MCF 10A (cell line): ENCODE results near the gene ATP2A1. TPM values are rescaled to one million over a fixed set of nuclear protein-coding genes. Genes with fewer than 3 reads are reported as not detected.

ENCODE experiments used
- BruUV-seq: library from RNA; stranded (reverse); fragments of 400-500 nt; replicated peaks from 2 replicates; lab custom pipeline; 2021; lab: Mats Ljungman, UMichigan
- CTCF ChIA-PET: fragments of 300-600 bp; sonication (Branson Sonifier 250); formaldehyde crosslinking; extraction: SDS; loops from one replicate; lab custom pipeline; 2021; ENCODE audit warnings: antibody characterized with exemption, inconsistent platforms; lab: Yijun Ruan, JAX
- POLR2A ChIA-PET: fragments of 300-600, 350-650 bp; sonication (Branson Sonifier 250); formaldehyde crosslinking; extraction: SDS; loops from one replicate; lab custom pipeline; 2020; ENCODE audit warnings: antibody characterized with exemption, inconsistent platforms; lab: Yijun Ruan, JAX
- DNase-seq: peaks from one replicate; pipeline ENCODE4 v3.0.0-alpha.2; 2018; ENCODE audit not compliant: unreplicated experiment
- H3K27ac Mint-ChIP-seq: one replicate; pipeline ENCODE4 v1.8.0; 2022; ENCODE audit warnings: mild to moderate bottlenecking, low read depth, mixed read lengths; ENCODE audit not compliant: unreplicated experiment
- H3K27me3 Mint-ChIP-seq: one replicate; pipeline ENCODE4 v1.8.0; 2022; ENCODE audit warnings: mixed read lengths; ENCODE audit not compliant: insufficient read depth, unreplicated experiment
- H3K36me3 Mint-ChIP-seq: one replicate; pipeline ENCODE4 v1.8.0; 2022; ENCODE audit warnings: mild to moderate bottlenecking, moderate library complexity, mixed read lengths; ENCODE audit not compliant: insufficient read depth, unreplicated experiment
- H3K4me1 Mint-ChIP-seq: one replicate; pipeline ENCODE4 v1.8.0; 2022; ENCODE audit warnings: mixed read lengths; ENCODE audit not compliant: insufficient read depth, unreplicated experiment
- H3K4me3 Mint-ChIP-seq: one replicate; pipeline ENCODE4 v1.8.0; 2022; ENCODE audit warnings: mild to moderate bottlenecking, moderate library complexity, mixed read lengths; ENCODE audit not compliant: unreplicated experiment
- H3K9me3 Mint-ChIP-seq: one replicate; pipeline ENCODE4 v1.8.0; 2022; ENCODE audit warnings: mixed read lengths; ENCODE audit not compliant: unreplicated experiment
- CTCF ChIP-seq: fragments of 200-600 bp; IDR thresholded peaks from one replicate; pipeline ENCODE4 v1.8.0; 2022; ENCODE audit warnings: antibody characterized with exemption, mild to moderate bottlenecking; ENCODE audit not compliant: unreplicated experiment
- intact Hi-C: fragments of 100-400 bp; cut with micrococcal nuclease; formaldehyde crosslinking; loops from 2 replicates; pipeline ENCODE4 v1.14.1; 2022
- microRNA-seq: library from miRNA; unstranded; fragments of <30 nt; microRNA quantifications from one replicate; pipeline ENCODE4 v1.2.0, GENCODE V29; 2022
- total RNA-seq: library from RNA; stranded (reverse); gene quantifications from 2 replicates; pipeline ENCODE4 v1.2.3, GENCODE V29; 2022

ATP2A1 gene
- total RNA-seq, 1 experiment from 2014 or later = 0.23 TPM

DNA sequence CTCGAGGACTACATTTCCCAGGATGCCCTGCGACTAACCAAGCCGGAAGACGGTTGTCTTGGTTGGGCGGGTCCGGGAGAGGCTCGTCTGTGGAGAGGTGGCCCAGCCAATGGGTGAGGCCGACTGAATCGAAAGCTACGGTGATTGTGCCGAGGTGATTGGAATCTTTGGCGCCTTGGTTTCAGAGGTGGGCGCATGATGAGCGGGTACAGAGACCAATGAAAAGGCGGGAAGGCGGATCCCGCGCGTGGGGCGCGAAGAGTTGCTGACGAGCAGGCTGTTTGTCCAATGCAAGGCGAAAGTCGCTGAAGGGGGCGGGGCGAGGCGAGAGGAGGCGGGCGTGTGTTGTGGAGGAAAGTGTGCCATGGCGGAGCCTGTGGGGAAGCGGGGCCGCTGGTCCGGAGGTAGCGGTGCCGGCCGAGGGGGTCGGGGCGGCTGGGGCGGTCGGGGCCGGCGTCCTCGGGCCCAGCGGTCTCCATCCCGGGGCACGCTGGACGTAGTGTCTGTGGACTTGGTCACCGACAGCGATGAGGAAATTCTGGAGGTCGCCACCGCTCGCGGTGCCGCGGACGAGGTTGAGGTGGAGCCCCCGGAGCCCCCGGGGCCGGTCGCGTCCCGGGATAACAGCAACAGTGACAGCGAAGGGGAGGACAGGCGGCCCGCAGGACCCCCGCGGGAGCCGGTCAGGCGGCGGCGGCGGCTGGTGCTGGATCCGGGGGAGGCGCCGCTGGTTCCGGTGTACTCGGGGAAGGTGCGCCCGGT lies 72.5 kb downstream of the ATP2A1 start, which contains the start of gene NFATC2IP:
NFATC2IP (plus strand) TSS at position 290 of the 762 bp plus-strand sequence; CDS start at position 365, 75 bp downstream.
- ChIA-PET CTCF (interaction anchor here (0.6 to 1.0 kb wide), 4 partner anchors 30 to 869 kb away, joined by 3 to 6 read pairs (median 3); partner anchors contain the start of genes ATXN2L and MVP), POLR2A (interaction anchor here (0.6 to 3.9 kb wide), 11 partner anchors 18 to 1456 kb away, joined by 3 to 30 read pairs (median 6); partner anchors contain the start of genes ATXN2L, RABEP2, SH2B1 and SPNS1)
- peak; percentile 99 for DNase-seq
- no TSS peak for BruUV-seq
- H3K27ac Mint-ChIP-seq = peak within 1 kb of the TSS; percentile 92
- peak within 1 kb of the TSS; percentile 99 for H3K4me3 Mint-ChIP-seq
- intact Hi-C loops = loop anchor here (2.0 kb wide), 1 partner anchor 24 kb away; the partner anchor contains the start of gene SPNS1
- H3K4me1 Mint-ChIP-seq = peaks cover 19% of the 10 kb centered on the region
- H3K36me3 Mint-ChIP-seq = peaks cover 28% of the 10 kb centered on the region
- no peaks in the 10 kb centered on the region for H3K9me3 Mint-ChIP-seq
- TF ChIP-seq CTCF = no peak
- no peaks in the 10 kb centered on the region for H3K27me3 Mint-ChIP-seq

DNA sequence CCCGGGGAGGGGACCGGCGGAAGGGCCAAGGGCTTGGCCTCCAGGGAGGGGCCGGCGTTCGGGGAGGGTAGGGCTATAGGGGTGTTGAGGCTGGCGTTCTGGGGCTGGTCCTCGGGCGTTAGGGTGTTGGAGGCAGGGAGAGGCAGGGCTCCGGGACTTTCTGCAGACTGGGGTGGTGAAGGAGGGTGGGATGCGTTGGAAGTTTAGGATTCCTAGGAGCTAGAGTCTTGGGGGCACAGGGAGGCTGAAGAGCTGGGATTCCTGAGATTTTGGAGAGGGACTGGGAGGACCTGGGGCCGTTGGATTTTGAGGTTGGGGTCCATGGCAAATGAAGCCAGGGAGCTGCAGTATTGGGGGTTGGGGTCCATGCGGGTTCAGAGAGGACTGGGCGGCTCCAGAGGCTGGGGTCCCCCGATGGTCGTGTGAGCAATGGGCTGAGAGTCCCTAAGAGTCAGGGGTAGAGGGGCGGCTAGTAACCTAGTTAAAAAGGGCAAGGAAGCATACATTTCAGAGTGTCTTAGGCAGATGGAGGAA lies 73.2 kb downstream of the ATP2A1 start:
- H3K27ac Mint-ChIP-seq = peak overlapping the region; percentile 92
- intact Hi-C loops = loop anchor here (2.0 kb wide), 1 partner anchor 23 kb away; the partner anchor contains the start of gene SPNS1
- peak; percentile 30 for DNase-seq
- ChIA-PET POLR2A (interaction anchor here (1.2 to 3.9 kb wide), 6 partner anchors 11 to 129 kb away, joined by 3 to 30 read pairs (median 13); partner anchors contain the start of genes ATXN2L, RABEP2, SH2B1 and SPNS1), CTCF (interaction anchor here (0.7 to 1.3 kb wide), 2 partner anchors 26 to 29 kb away, joined by 3 to 7 read pairs; no protein-coding TSS in a partner anchor)
- peaks cover 35% of the 10 kb centered on the region for H3K36me3 Mint-ChIP-seq
- no peak for TF ChIP-seq CTCF
- H3K9me3 Mint-ChIP-seq = no peaks in the 10 kb centered on the region
- BruUV-seq = no TSS peak
- H3K4me1 Mint-ChIP-seq = peaks cover 17% of the 10 kb centered on the region
- no peaks in the 10 kb centered on the region for H3K27me3 Mint-ChIP-seq
- peak overlapping the region; percentile 99 for H3K4me3 Mint-ChIP-seq

Small RNA genes lying within 50 kb of the gene (microRNA-seq; reads per million reads assigned to microRNA genes)
- gene MIR4721 = not detected

Other genes starting within 250 kb of the ATP2A1 start
- gene NPIPB8, start 240.4 kb upstream of the ATP2A1 start, total RNA-seq = not detected in 2 replicates
- 968 and 1,390 TPM in 2 replicates for gene EIF3C, start 167.0 kb upstream of the ATP2A1 start, total RNA-seq
- gene NPIPB9, start 126.7 kb upstream of the ATP2A1 start, total RNA-seq = 2.1 TPM in 2 replicates
- 245 and 251 TPM in 2 replicates for gene ATXN2L, start 55.5 kb upstream of the ATP2A1 start, total RNA-seq
- 184 and 198 TPM in 2 replicates for gene TUFM, start 32.1 kb upstream of the ATP2A1 start, total RNA-seq
- 27.3 and 31.5 TPM in 2 replicates for gene SH2B1, start 14.6 kb upstream of the ATP2A1 start, total RNA-seq
- 10.7 and 17.8 TPM in 2 replicates for gene RABEP2, start 46.8 kb downstream of the ATP2A1 start, total RNA-seq
- gene CD19, start 53.5 kb downstream of the ATP2A1 start, total RNA-seq = not detected in 2 replicates
- 39.5 and 41.3 TPM in 2 replicates for gene NFATC2IP, start 72.4 kb downstream of the ATP2A1 start, total RNA-seq
- 25.2 and 36.8 TPM in 2 replicates for gene SPNS1, start 96.3 kb downstream of the ATP2A1 start, total RNA-seq
- 4.4 and 4.8 TPM in 2 replicates for gene LAT, start 106.6 kb downstream of the ATP2A1 start, total RNA-seq